ENCODE data around the gene IP6K2.

IP6K2 gene

GRCh38 chr3:48651771-48652170 is 65.2 kb downstream of the IP6K2 start:
- TF ChIP-seq CTCF (IDR thresholded peaks at IDR 0.05; ENCODE audit: extremely low read depth, insufficient read depth, missing control alignments), result no peak
- DNase-seq (ENCODE audit: low spot score), result no peak
- in situ Hi-C loops (cut with MboI; ENCODE audit: low pct_unique_long_range_greater_than_20kb, low sequenced_read_pairs, unreplicated experiment), result no loop called here

- no peak for DNase-seq (ENCODE audit: low spot score)
- TF ChIP-seq CTCF (IDR thresholded peaks at IDR 0.05; ENCODE audit: extremely low read depth, insufficient read depth, missing control alignments), result no peak
- in situ Hi-C loops (cut with MboI; ENCODE audit: low pct_unique_long_range_greater_than_20kb, low sequenced_read_pairs, unreplicated experiment), result no loop called here
These were observed 66.3 kb downstream of the IP6K2 start for GRCh38 chr3:48650723-48651122.

GRCh38 chr3:48648188-48648850 is 68.7 kb downstream of the IP6K2 start:
- in situ Hi-C loops (cut with MboI; ENCODE audit: low pct_unique_long_range_greater_than_20kb, low sequenced_read_pairs, unreplicated experiment), result no loop called here
- TF ChIP-seq CTCF (IDR thresholded peaks at IDR 0.05; ENCODE audit: extremely low read depth, insufficient read depth, missing control alignments), result no peak
- DNase-seq (ENCODE audit: low spot score), result no peak

GRCh38 chr3:48647714-48648113 is 69.3 kb downstream of the IP6K2 start:
- no peak for DNase-seq (ENCODE audit: low spot score)
- no peak for TF ChIP-seq CTCF (IDR thresholded peaks at IDR 0.05; ENCODE audit: extremely low read depth, insufficient read depth, missing control alignments)
- in situ Hi-C loops (cut with MboI; ENCODE audit: low pct_unique_long_range_greater_than_20kb, low sequenced_read_pairs, unreplicated experiment), result no loop called here

- in situ Hi-C loops (cut with MboI; ENCODE audit: low pct_unique_long_range_greater_than_20kb, low sequenced_read_pairs, unreplicated experiment), result no loop called here
- TF ChIP-seq CTCF (IDR thresholded peaks at IDR 0.05; ENCODE audit: extremely low read depth, insufficient read depth, missing control alignments), result no peak
- DNase-seq (ENCODE audit: low spot score), result no peak
These were observed 71.9 kb downstream of the IP6K2 start for GRCh38 chr3:48644898-48645760.

- DNase-seq (ENCODE audit: low spot score), result no peak
- TF ChIP-seq CTCF (IDR thresholded peaks at IDR 0.05; ENCODE audit: extremely low read depth, insufficient read depth, missing control alignments), result no peak
- in situ Hi-C loops (cut with MboI; ENCODE audit: low pct_unique_long_range_greater_than_20kb, low sequenced_read_pairs, unreplicated experiment), result no loop called here
These were observed 74.4 kb downstream of the IP6K2 start for GRCh38 chr3:48642605-48643004.

All from GM13977 (cell line).